Hindlimb muscle (tissue), 1 donor: ENCODE measurements around the gene FBXO9. TPM values are rescaled to one million over a fixed set of nuclear protein-coding genes. Genes with fewer than 3 reads are reported as not detected.

Experiments
- DNase-seq: peaks from one replicate; pipeline ENCODE4 v3.0.0-alpha.2; 2013
- polyA plus RNA-seq: library from polyadenylated mRNA; unstranded; fragments of 120-200 nt; gene quantifications from one replicate; pipeline ENCODE4 v1.2.1, GENCODE V29; 2013; ENCODE audit not compliant: insufficient read length

The FBXO9 gene
- polyA plus RNA-seq, 1 donor = 88.5 TPM

GRCh38 chr6:53139841-53140413, 74.7 kb downstream of the FBXO9 start:
- no peak for DNase-seq

- DNase-seq = no peak
Measured at GRCh38 chr6:53142810-53143209, 77.6 kb downstream of the FBXO9 start.

GRCh38 chr6:53143710-53144109, 78.5 kb downstream of the FBXO9 start:
- DNase-seq = no peak

- DNase-seq = no peak
Measured at GRCh38 chr6:53144802-53145201, 79.6 kb downstream of the FBXO9 start.

GRCh38 chr6:53148684-53149083, 83.5 kb downstream of the FBXO9 start, which contains the start of gene GCM1:
Gene GCM1, minus strand, starts transcription at chr6:53148841. Its CDS starts 3,209 bp downstream, at chr6:53145632.
- DNase-seq = no peak

Other genes starting within 250 kb of the FBXO9 start
- not detected for gene GSTA5, start 224.6 kb upstream of the FBXO9 start, polyA plus RNA-seq
- not detected for gene GSTA3, start 155.7 kb upstream of the FBXO9 start, polyA plus RNA-seq
- gene GSTA4, start 70.1 kb upstream of the FBXO9 start, polyA plus RNA-seq = 45.2 TPM
- gene CILK1, start 3.6 kb upstream of the FBXO9 start, polyA plus RNA-seq = 11.3 TPM
- not detected for gene GCM1, start 83.4 kb downstream of the FBXO9 start, polyA plus RNA-seq